HEK293 (cell line): ENCODE measurements around the gene RPP30.
A peak's percentile ranks its signal among the peaks of the same experiment; 100 is the strongest.

Source experiments
- FEZF1 ChIP-seq: fragments of 450-650 bp; formaldehyde crosslinking; IDR thresholded peaks from 2 replicates; pipeline ENCODE4 v1.5.1; 2016; ENCODE audit warnings: missing biosample characterization, missing genetic modification characterization
- GFI1B ChIP-seq: fragments of 450-650 bp; formaldehyde crosslinking; IDR thresholded peaks from 2 replicates; pipeline ENCODE4 v1.5.1; 2016; ENCODE audit warnings: missing biosample characterization, missing genetic modification characterization
- GLIS1 ChIP-seq: fragments of 450-650 bp; formaldehyde crosslinking; IDR thresholded peaks from 2 replicates; pipeline ENCODE4 v1.5.1; 2016; ENCODE audit warnings: missing biosample characterization, missing genetic modification characterization
- KLF8 ChIP-seq: fragments of 450-650 bp; formaldehyde crosslinking; IDR thresholded peaks from 2 replicates; pipeline ENCODE4 v1.5.1; 2016; ENCODE audit warnings: missing biosample characterization, missing genetic modification characterization
- PBX3 ChIP-seq: sonication (generic); formaldehyde crosslinking; IDR thresholded peaks from 2 replicates; pipeline ENCODE4 v1.8.1; 2022; ENCODE audit warnings: mild to moderate bottlenecking, moderate library complexity, missing genetic modification reagents
- PRDM1 ChIP-seq: fragments of 450-650 bp; formaldehyde crosslinking; IDR thresholded peaks from 2 replicates; pipeline ENCODE4; 2016; ENCODE audit warnings: missing biosample characterization, missing genetic modification characterization
- PRDM10 ChIP-seq: fragments of 450-650 bp; formaldehyde crosslinking; IDR thresholded peaks from 2 replicates; pipeline ENCODE4 v1.5.1; 2016; ENCODE audit warnings: missing biosample characterization, missing genetic modification characterization
- PRDM4 ChIP-seq: fragments of 450-650 bp; formaldehyde crosslinking; IDR thresholded peaks from 2 replicates; pipeline ENCODE4 v1.5.1; 2017; ENCODE audit warnings: missing biosample characterization, missing genetic modification characterization
- SETDB1 ChIP-seq: IDR thresholded peaks from one replicate; pipeline ENCODE4 v1.6.1; 2017; ENCODE audit warnings: mild to moderate bottlenecking, low read length, moderate library complexity, mixed read lengths; ENCODE audit not compliant: insufficient read length
- SP7 ChIP-seq: fragments of 450-650 bp; formaldehyde crosslinking; IDR thresholded peaks from 2 replicates; pipeline ENCODE4 v1.5.1; 2016; ENCODE audit warnings: missing biosample characterization, missing genetic modification characterization
- ZEB2 ChIP-seq: fragments of 450-650 bp; formaldehyde crosslinking; IDR thresholded peaks from 2 replicates; pipeline ENCODE4 v1.5.1; 2016; ENCODE audit warnings: missing biosample characterization, missing genetic modification characterization
- ZNF155 ChIP-seq: fragments of 450-650 bp; formaldehyde crosslinking; IDR thresholded peaks from 2 replicates; pipeline ENCODE4 v1.5.1; 2016; ENCODE audit warnings: missing biosample characterization, missing genetic modification characterization
- ZNF175 ChIP-seq: fragments of 450-650 bp; formaldehyde crosslinking; IDR thresholded peaks from 2 replicates; pipeline ENCODE4 v1.5.1; 2016; ENCODE audit warnings: missing biosample characterization, missing genetic modification characterization
- ZNF292 ChIP-seq: fragments of 450-650 bp; formaldehyde crosslinking; IDR thresholded peaks from 2 replicates; pipeline ENCODE4 v1.5.1; 2016; ENCODE audit warnings: low read depth, missing biosample characterization, missing genetic modification characterization, borderline replicate concordance
- ZNF335 ChIP-seq: fragments of 450-650 bp; formaldehyde crosslinking; conservative IDR thresholded peaks from 2 replicates; pipeline ENCODE4 v1.5.1; 2016; ENCODE audit warnings: missing biosample characterization, missing genetic modification characterization
- ZNF366 ChIP-seq: fragments of 450-650 bp; formaldehyde crosslinking; conservative IDR thresholded peaks from 2 replicates; pipeline ENCODE4 v1.5.1; 2016; ENCODE audit warnings: missing biosample characterization, missing genetic modification characterization
- ZNF404 ChIP-seq: fragments of 450-650 bp; formaldehyde crosslinking; IDR thresholded peaks from 2 replicates; pipeline ENCODE4 v1.5.1; 2017; ENCODE audit warnings: missing biosample characterization, missing genetic modification characterization
- ZNF639 ChIP-seq: fragments of 450-650 bp; formaldehyde crosslinking; IDR thresholded peaks from 2 replicates; pipeline ENCODE4 v1.5.1; 2016; ENCODE audit warnings: missing biosample characterization, missing genetic modification characterization
- ZNF692 ChIP-seq: fragments of 450-650 bp; formaldehyde crosslinking; IDR thresholded peaks from 2 replicates; pipeline ENCODE4 v1.5.1; 2016; ENCODE audit warnings: missing biosample characterization, missing genetic modification characterization

RPP30 gene

GRCh38 chr10:90920986-90921666 is 49.4 kb downstream of the RPP30 start, which contains the start of gene ANKRD1 (continued):
- TF ChIP-seq ZEB2 (tag by site-specific recombination) (peak; percentile 62; the same call in 1 of the 2 replicates), SETDB1 (no peak), PRDM4 (tag by site-specific recombination) (no peak), ZNF692 (tag by site-specific recombination) (peak; percentile 56), ZNF404 (tag by site-specific recombination) (no peak), PBX3 (CRISPR knock-in tag) (no peak), ZNF639 (peak; percentile 35; the same call in 1 of the 2 replicates), ZNF292 (no peak), FEZF1 (tag by site-specific recombination) (peak; percentile 43; the same call in 1 of the 2 replicates), PRDM10 (peak; percentile 71), KLF8 (tag by site-specific recombination) (peak; percentile 64; the same call in 1 of the 2 replicates), PRDM1 (tag by site-specific recombination) (peak; percentile 66; the same call in 1 of the 2 replicates), ZNF335 (tag by site-specific recombination) (peak; percentile 28; the same call in 1 of the 2 replicates), GLIS1 (peak; percentile 46; the same call in 1 of the 2 replicates), ZNF366 (tag by site-specific recombination) (peak; percentile 77), ZNF155 (tag by site-specific recombination) (no peak), SP7 (tag by site-specific recombination) (peak; percentile 52), GFI1B (tag by site-specific recombination) (no peak), ZNF175 (tag by site-specific recombination) (no peak)
- TF ChIP-seq, all 188 proteins: peak for 24
